Activated T-cell treated with anti-CD3 and anti-CD28 coated beads, Interleukin-2, amount 50 U/mL, for 72 hours (primary cell): ENCODE data around the gene NTNG1. TPM values are rescaled to one million over a fixed set of nuclear protein-coding genes. Genes with fewer than 3 reads are reported as not detected.
A peak's percentile ranks its signal among the peaks of the same experiment; 100 is the strongest.
"Not testable (repeated sequence)": the region's sequence is repeated elsewhere in the genome, so short reads cannot be mapped to it uniquely, and the experiment has no call there.

Source experiments
- ATAC-seq, 2 donors: fragments of 150-1000 bp; cut with Tn5 transposase; replicated peaks in 1 of 2; 2 replicates each; pipeline ENCODE4 v1.10.0; 2021; ENCODE audit warnings: moderate library complexity in 2 of 2, mild to moderate bottlenecking in 1 of 2
- DNase-seq, 2 donors: peaks; one replicate each; pipeline ENCODE4 v3.0.0; 2021 to 2022; ENCODE audit warnings: mixed read lengths in 1 of 2
- H3K27ac Mint-ChIP-seq: one replicate; pipeline ENCODE4 v1.8.0; 2022; ENCODE audit warnings: mild to moderate bottlenecking, moderate library complexity, mixed read lengths
- H3K27me3 Mint-ChIP-seq: one replicate; pipeline ENCODE4 v1.8.0; 2022; ENCODE audit warnings: low read depth, mixed read lengths
- H3K36me3 Mint-ChIP-seq, 2 donors: one replicate each; pipeline ENCODE4 v1.8.0; 2022; ENCODE audit warnings: mixed read lengths in 2 of 2, mild to moderate bottlenecking in 1 of 2; ENCODE audit not compliant: insufficient read depth in 2 of 2
- H3K4me1 Mint-ChIP-seq: one replicate; pipeline ENCODE4 v1.8.0; 2022; ENCODE audit warnings: low read depth, mixed read lengths
- H3K4me3 Mint-ChIP-seq, 2 donors: one replicate each; pipeline ENCODE4 v1.8.0; 2022; ENCODE audit warnings: mild to moderate bottlenecking in 2 of 2, mixed read lengths in 2 of 2, moderate library complexity in 2 of 2
- H3K9me3 Mint-ChIP-seq, 2 donors: one replicate each; pipeline ENCODE4 v1.8.0; 2022; ENCODE audit warnings: mixed read lengths in 2 of 2
- total RNA-seq, 2 donors: library from RNA; stranded (reverse); gene quantifications; one replicate each; pipeline ENCODE4 v1.2.3, GENCODE V29; 2022

The NTNG1 gene
- total RNA-seq = under 1 TPM in 1 of 2 donors, not detected in 1; 0.48 TPM

- Mint-ChIP-seq H3K36me3 (no peaks in the 10 kb centered on the region), H3K4me1 (peaks cover 22% of the 10 kb centered on the region), H3K4me3 (peak within 1 kb of the TSS; percentile 89), H3K27ac (no peak within 1 kb of the TSS), H3K27me3 (peaks cover 68% of the 10 kb centered on the region), H3K9me3 (no peaks in the 10 kb centered on the region)
- ATAC-seq (peak; percentile 55 to 61), DNase-seq (peak; percentile 7)
Measured at GRCh38 chr1:107140703-107141490, at the start of gene NTNG1. NTNG1 (plus strand) TSS chr1:107141039.

- Mint-ChIP-seq H3K27ac (no peak overlapping the region), H3K4me3 (no peak overlapping the region), H3K9me3 (peaks cover 0 to 2% of the 10 kb centered on the region in 2 donors), H3K36me3 (no peaks in the 10 kb centered on the region), H3K4me1 (no peaks in the 10 kb centered on the region), H3K27me3 (no peaks in the 10 kb centered on the region)
- no peak for ATAC-seq
- DNase-seq = no peak
Measured at GRCh38 chr1:107091418-107091817, 49.4 kb upstream of the NTNG1 start.

DNA sequence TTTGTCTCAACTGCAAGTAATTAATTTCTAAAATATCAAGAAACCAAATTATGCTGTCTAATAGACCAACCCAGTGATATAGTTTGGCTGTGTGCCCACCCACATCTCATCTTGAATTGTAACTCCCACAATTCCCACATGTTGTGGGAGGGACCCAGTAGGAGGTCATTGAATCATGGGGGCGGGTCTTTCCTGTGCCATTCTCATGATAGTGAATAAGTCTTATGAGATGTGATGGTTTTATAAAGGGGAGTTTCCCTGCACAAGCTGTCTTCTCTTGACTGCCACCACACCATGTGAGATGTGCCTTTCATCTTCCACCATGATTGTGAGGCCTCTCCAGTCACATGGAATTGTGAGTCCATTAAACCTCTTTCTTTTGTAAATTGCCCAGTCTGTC, 47.4 kb upstream of the NTNG1 start:
- not testable (repeated sequence) for H3K4me1 Mint-ChIP-seq, H3K4me3 Mint-ChIP-seq, H3K36me3 Mint-ChIP-seq, H3K27ac Mint-ChIP-seq, ATAC-seq, H3K27me3 Mint-ChIP-seq, H3K9me3 Mint-ChIP-seq, DNase-seq

GRCh38 chr1:107095647-107096046, 45.2 kb upstream of the NTNG1 start:
- H3K4me3 Mint-ChIP-seq = no peak overlapping the region

GRCh38 chr1:107096690-107097089, 44.1 kb upstream of the NTNG1 start:
- DNase-seq (no peak), ATAC-seq (no peak)
- H3K27me3 Mint-ChIP-seq = no peaks in the 10 kb centered on the region
- no peak overlapping the region for H3K27ac Mint-ChIP-seq
- H3K9me3 Mint-ChIP-seq = peaks cover 0 to 3% of the 10 kb centered on the region in 2 donors
- no peak overlapping the region for H3K4me3 Mint-ChIP-seq
- peaks cover 5% of the 10 kb centered on the region for H3K4me1 Mint-ChIP-seq
- no peaks in the 10 kb centered on the region for H3K36me3 Mint-ChIP-seq

More at GRCh38 chr1:107095647-107096046, 45.2 kb upstream of the NTNG1 start:
- no peaks in the 10 kb centered on the region for H3K36me3 Mint-ChIP-seq
- ATAC-seq = no peak
- H3K27me3 Mint-ChIP-seq = no peaks in the 10 kb centered on the region
- no peaks in the 10 kb centered on the region for H3K4me1 Mint-ChIP-seq
- H3K27ac Mint-ChIP-seq = no peak overlapping the region
- DNase-seq = no peak
- H3K9me3 Mint-ChIP-seq = no peaks in the 10 kb centered on the region

DNA sequence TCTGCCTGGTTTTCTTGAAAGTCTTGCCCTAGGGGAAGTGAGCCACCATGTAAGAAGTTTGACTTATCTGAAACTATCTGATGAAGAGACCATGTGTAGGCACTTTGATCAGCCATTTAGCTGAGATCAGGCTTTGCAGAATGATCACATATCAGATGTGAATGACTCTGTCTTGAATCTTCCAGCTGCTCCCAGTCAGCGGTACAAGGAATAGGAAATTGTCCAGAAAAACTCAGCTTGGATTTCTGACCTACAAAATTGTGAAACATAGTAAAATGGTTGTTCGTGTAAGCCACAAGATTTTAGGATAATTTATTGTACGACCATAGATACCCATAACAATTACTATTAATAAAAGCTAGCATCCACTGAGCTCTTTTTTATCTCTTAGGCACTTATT, 41.9 kb upstream of the NTNG1 start:
- H3K27ac Mint-ChIP-seq = no peak overlapping the region

DNA sequence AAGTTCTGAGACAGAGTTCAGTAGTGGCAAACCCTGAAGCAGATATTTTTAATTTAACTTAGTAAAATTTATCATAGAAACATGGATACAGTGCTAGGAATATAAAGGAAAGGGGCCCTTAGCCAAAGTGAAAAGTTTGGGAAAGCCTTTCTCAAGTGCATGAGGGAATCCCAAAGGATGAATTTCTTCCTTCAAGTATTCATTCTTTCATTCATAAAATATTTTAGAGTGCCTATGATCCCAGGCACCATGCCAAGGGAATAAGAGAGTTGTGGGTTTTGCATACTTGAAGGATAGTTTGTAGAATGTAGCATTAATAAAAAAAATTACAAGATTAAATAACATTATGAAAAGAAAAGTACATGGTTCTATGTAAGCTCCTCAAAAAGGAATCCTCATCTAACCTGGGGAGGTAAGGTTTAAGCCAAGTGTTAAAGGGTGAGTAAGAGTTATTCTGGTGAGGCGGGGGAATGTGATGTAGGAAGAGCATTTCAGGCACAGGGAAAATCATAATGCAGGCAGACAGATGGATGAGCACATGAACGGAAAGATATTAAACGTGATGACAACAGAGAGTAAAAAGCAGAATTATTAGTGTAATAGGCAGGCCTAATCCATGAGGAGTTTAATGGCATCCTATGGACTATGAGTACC, 40.4 kb upstream of the NTNG1 start:
- Mint-ChIP-seq H3K27me3 (no peaks in the 10 kb centered on the region), H3K27ac (no peak overlapping the region), H3K4me3 (no peak overlapping the region), H3K4me1 (peaks cover 5% of the 10 kb centered on the region), H3K36me3 (no peaks in the 10 kb centered on the region), H3K9me3 (peaks cover 0 to 3% of the 10 kb centered on the region in 2 donors)
- ATAC-seq (no peak), DNase-seq (no peak)

More for the DNA sequence above, 41.9 kb upstream of the NTNG1 start:
- Mint-ChIP-seq H3K27me3 (no peaks in the 10 kb centered on the region), H3K4me3 (no peak overlapping the region), H3K4me1 (peaks cover 5% of the 10 kb centered on the region), H3K9me3 (peaks cover 0 to 3% of the 10 kb centered on the region in 2 donors), H3K36me3 (no peaks in the 10 kb centered on the region)
- DNase-seq (no peak), ATAC-seq (no peak)

- no peak for DNase-seq
- no peak for ATAC-seq
- no peak overlapping the region for H3K27ac Mint-ChIP-seq
- no peak overlapping the region for H3K4me3 Mint-ChIP-seq
- H3K9me3 Mint-ChIP-seq = peaks cover 0 to 3% of the 10 kb centered on the region in 2 donors
- H3K36me3 Mint-ChIP-seq = no peaks in the 10 kb centered on the region
- H3K27me3 Mint-ChIP-seq = no peaks in the 10 kb centered on the region
- peaks cover 5% of the 10 kb centered on the region for H3K4me1 Mint-ChIP-seq
Measured at GRCh38 chr1:107105914-107106313, 34.9 kb upstream of the NTNG1 start.

DNA sequence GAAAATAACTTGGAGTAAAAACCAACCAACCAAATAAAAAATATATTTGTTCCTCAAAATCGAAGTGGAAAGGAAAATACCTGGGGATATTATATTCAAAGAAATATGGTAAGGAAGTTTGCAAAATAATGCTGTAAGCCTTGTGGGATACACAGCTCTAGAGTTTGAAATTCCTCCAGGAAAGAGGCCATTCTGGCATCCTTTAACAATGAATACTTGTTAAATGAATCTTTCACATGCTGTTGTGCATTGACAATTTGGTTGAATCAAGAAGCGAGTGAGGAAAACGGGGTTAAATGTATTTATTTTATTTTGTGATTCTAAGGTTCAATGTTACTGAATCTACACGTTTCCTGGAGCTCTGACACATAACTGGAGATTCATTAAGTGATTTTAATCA, 30.5 kb upstream of the NTNG1 start:
- ATAC-seq = no peak
- peaks cover 6% of the 10 kb centered on the region for H3K27me3 Mint-ChIP-seq
- no peak overlapping the region for H3K27ac Mint-ChIP-seq
- H3K4me1 Mint-ChIP-seq = no peaks in the 10 kb centered on the region
- no peak for DNase-seq
- no peak overlapping the region for H3K4me3 Mint-ChIP-seq
- H3K9me3 Mint-ChIP-seq = no peaks in the 10 kb centered on the region
- no peaks in the 10 kb centered on the region for H3K36me3 Mint-ChIP-seq

GRCh38 chr1:107116306-107116790, 24.5 kb upstream of the NTNG1 start:
- ATAC-seq = no peak
- Mint-ChIP-seq H3K36me3 (no peaks in the 10 kb centered on the region), H3K9me3 (no peaks in the 10 kb centered on the region), H3K27me3 (peaks cover 17% of the 10 kb centered on the region), H3K4me3 (no peak overlapping the region), H3K4me1 (no peaks in the 10 kb centered on the region), H3K27ac (no peak overlapping the region)
- no peak for DNase-seq

DNA sequence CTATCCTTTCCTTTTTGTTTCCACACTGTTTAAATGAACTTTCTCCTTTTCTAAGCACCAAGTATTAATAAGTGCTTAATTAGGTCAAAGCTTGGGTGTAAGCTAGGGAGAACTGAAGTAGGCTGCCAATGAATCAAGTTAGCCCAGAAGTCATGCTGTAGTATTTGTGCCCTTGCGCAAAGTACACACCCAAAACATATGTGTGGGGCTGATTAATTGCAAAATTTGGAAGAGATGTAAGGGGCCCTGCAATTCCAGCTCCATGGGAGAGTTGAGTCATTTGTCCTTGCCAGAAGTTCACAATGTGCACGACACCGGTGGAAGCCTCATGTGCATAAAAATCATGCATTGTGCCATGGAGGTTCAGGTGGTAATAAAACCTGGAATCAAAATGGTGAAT, 18.6 kb upstream of the NTNG1 start:
- Mint-ChIP-seq H3K4me3 (no peak overlapping the region), H3K4me1 (no peaks in the 10 kb centered on the region), H3K27ac (no peak overlapping the region), H3K36me3 (no peaks in the 10 kb centered on the region), H3K27me3 (peaks cover 11% of the 10 kb centered on the region), H3K9me3 (no peaks in the 10 kb centered on the region)
- DNase-seq (no peak), ATAC-seq (no peak)

DNA sequence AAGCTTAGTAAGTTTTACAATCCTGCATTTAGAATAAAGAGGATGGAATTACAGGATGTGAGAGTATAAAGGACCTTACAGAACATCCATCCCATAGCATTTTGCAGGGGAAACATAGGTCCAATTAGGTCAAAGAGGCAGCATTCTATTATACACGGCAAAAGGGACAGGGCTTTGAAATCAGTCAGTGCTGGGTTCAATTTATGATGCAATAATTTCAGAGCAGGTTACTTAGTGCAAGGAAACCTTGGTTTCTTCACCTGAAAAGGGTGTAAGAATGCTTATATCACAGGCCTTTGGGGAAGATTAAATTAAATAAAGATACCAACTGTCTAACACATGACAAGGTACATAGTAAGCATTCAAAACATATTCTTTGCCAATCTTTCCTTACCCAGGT, 17.1 kb upstream of the NTNG1 start:
- peaks cover 4% of the 10 kb centered on the region for H3K27me3 Mint-ChIP-seq
- H3K4me1 Mint-ChIP-seq = no peaks in the 10 kb centered on the region
- no peak overlapping the region for H3K4me3 Mint-ChIP-seq
- no peak overlapping the region for H3K27ac Mint-ChIP-seq
- DNase-seq (no peak), ATAC-seq (no peak)
- no peaks in the 10 kb centered on the region for H3K9me3 Mint-ChIP-seq
- no peaks in the 10 kb centered on the region for H3K36me3 Mint-ChIP-seq

DNA sequence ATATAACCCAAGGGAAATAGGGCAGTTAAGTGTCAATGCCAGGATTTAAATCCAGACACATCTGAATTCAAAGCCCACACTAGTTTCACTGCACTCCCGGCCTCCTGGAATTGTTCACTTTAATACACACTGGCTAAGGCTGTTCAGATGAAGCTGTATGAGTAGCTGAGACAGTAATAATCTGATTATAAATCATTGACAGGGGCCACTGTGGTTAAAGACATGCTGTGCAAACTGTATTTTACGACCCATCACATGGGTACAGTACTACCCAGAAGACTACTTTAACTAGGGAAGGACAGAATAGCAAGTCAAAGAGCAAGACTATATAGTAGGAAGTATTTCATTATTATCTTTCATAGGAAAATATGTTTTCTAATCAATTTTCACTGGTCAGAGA, 16.1 kb upstream of the NTNG1 start:
- Mint-ChIP-seq H3K4me3 (no peak overlapping the region), H3K27ac (no peak overlapping the region), H3K36me3 (no peaks in the 10 kb centered on the region), H3K27me3 (peaks cover 4% of the 10 kb centered on the region), H3K9me3 (no peaks in the 10 kb centered on the region), H3K4me1 (no peaks in the 10 kb centered on the region)
- DNase-seq (no peak), ATAC-seq (no peak)
